Endothelial cell of umbilical vein (primary cell): ENCODE measurements around the gene GALNT2. TPM values are rescaled to one million over a fixed set of nuclear protein-coding genes. Genes with fewer than 3 reads are reported as not detected.

Source experiments
- BruUV-seq: library from RNA; stranded (reverse); fragments of 400-500 nt; replicated peaks from 2 replicates; lab custom pipeline; 2021; lab: Mats Ljungman, UMichigan
- CTCF ChIA-PET: fragments of 300-600, 350-600 bp; sonication (Branson Sonifier 250); formaldehyde crosslinking; loops from one replicate; lab custom pipeline; 2021; ENCODE audit warnings: antibody characterized with exemption, inconsistent platforms; lab: Charles Lee
- POLR2A ChIA-PET: fragments of 300-600, 350-600 bp; sonication (Branson Sonifier 250); formaldehyde crosslinking; loops from one replicate; lab custom pipeline; 2021; ENCODE audit warnings: antibody characterized with exemption, inconsistent platforms; lab: Charles Lee
- DNase-seq: peaks from one replicate; pipeline ENCODE4 v3.0.0-alpha.2; 2011; ENCODE audit warnings: low read depth, low spot score
- FAIRE-seq: peaks from 2 replicates; lab custom pipeline; 2011; peaks lifted over from hg19 to GRCh38; lab: Jason Lieb, UNC
- H2AFZ ChIP-seq: 2 replicates; pipeline ENCODE4 v1.6.0; 2012; ENCODE audit warnings: low read depth, low read length, control low read depth, inconsistent platforms
- H3K27ac ChIP-seq: 2 replicates; pipeline ENCODE4 v1.5.1; 2011; ENCODE audit warnings: low read depth, mild to moderate bottlenecking, control low read depth, low read length, moderate library complexity; ENCODE audit not compliant: insufficient read depth
- H3K27me3 ChIP-seq, 2 experiments: 2 replicates each; pipeline versions ENCODE4 v1.6.0 to v1.6.1; 2011; ENCODE audit warnings: low read length in 2 of 2, mixed read lengths in 1 of 2; ENCODE audit not compliant: control insufficient read depth in 2 of 2, insufficient read depth in 2 of 2
- H3K36me3 ChIP-seq, 2 experiments: 2 replicates in 1 of 2; 3 replicates in 1 of 2; pipeline ENCODE4 v1.5.1; 2011; ENCODE audit warnings: low read length in 2 of 2, mild to moderate bottlenecking in 1 of 2, moderate library complexity in 1 of 2; ENCODE audit not compliant: control insufficient read depth in 2 of 2, insufficient read depth in 2 of 2; ENCODE audit errors: extremely low read depth in 1 of 2
- H3K4me1 ChIP-seq: 3 replicates; pipeline ENCODE4 v1.5.1; 2011; ENCODE audit warnings: mild to moderate bottlenecking, low read length; ENCODE audit not compliant: control insufficient read depth, insufficient read depth; ENCODE audit errors: extremely low read depth
- H3K4me2 ChIP-seq: 2 replicates; pipeline ENCODE4 v1.6.1; 2011; ENCODE audit warnings: low read length, control low read depth, mixed read lengths; ENCODE audit not compliant: insufficient read depth
- H3K4me3 ChIP-seq, 3 experiments: fragments of 200-600 bp in 1 of 3; sonication (generic), shearing (Covaris generic) in 1 of 3; replicated peaks in 1 of 3; 2 replicates each; pipeline ENCODE4 v1.5.1; 2011 to 2016; ENCODE audit warnings: control low read depth in 3 of 3, low read length in 3 of 3, mild to moderate bottlenecking in 2 of 3, inconsistent platforms in 1 of 3, low read depth in 1 of 3, moderate library complexity in 1 of 3; ENCODE audit not compliant: insufficient read depth in 1 of 3
- H3K79me2 ChIP-seq: 2 replicates; pipeline ENCODE4 v1.6.0; 2012; ENCODE audit warnings: low read length, inconsistent platforms; ENCODE audit not compliant: control insufficient read depth, insufficient read depth
- H3K9ac ChIP-seq: replicated peaks from 2 replicates; pipeline ENCODE3; 2011; ENCODE audit warnings: low read length, control low read depth; ENCODE audit not compliant: insufficient read depth; ENCODE audit errors: extremely low read depth
- H3K9me1 ChIP-seq: replicated peaks from 3 replicates; pipeline ENCODE4 v1.6.0; 2011; ENCODE audit warnings: mild to moderate bottlenecking, low read length; ENCODE audit not compliant: control insufficient read depth, insufficient read depth; ENCODE audit errors: extremely low read depth
- H3K9me3 ChIP-seq: replicated peaks from 2 replicates; pipeline ENCODE4 v1.5.1; 2012; ENCODE audit warnings: low read length, inconsistent platforms; ENCODE audit not compliant: control insufficient read depth, insufficient read depth
- H4K20me1 ChIP-seq: replicated peaks from 2 replicates; pipeline ENCODE3; 2011; ENCODE audit warnings: mild to moderate bottlenecking, low read length; ENCODE audit not compliant: control insufficient read depth, insufficient read depth; ENCODE audit errors: extremely low read depth
- CTCF ChIP-seq, 2 donors: IDR thresholded peaks; 1 replicate in 1 of 2; 2 replicates in 1 of 2; pipeline ENCODE4 v1.5.1; 2011; ENCODE audit warnings: low read length in 2 of 2, mild to moderate bottlenecking in 2 of 2, moderate library complexity in 2 of 2, control low read depth in 1 of 2, inconsistent platforms in 1 of 2, low read depth in 1 of 2; ENCODE audit not compliant: insufficient read depth in 1 of 2; ENCODE audit errors: extremely low read depth in 1 of 2
- EZH2 ChIP-seq: IDR thresholded peaks from 2 replicates; pipeline ENCODE4 v1.6.1; 2012; ENCODE audit warnings: borderline replicate concordance, low read depth, mild to moderate bottlenecking, moderate library complexity, low read length, inconsistent platforms; ENCODE audit not compliant: severe bottlenecking
- FOS ChIP-seq: IDR thresholded peaks from 2 replicates; pipeline ENCODE4 v1.6.1; 2011; ENCODE audit warnings: mild to moderate bottlenecking, low read length, moderate library complexity, borderline replicate concordance; ENCODE audit not compliant: insufficient read depth
- GATA2 ChIP-seq: IDR thresholded peaks from 2 replicates; pipeline ENCODE4 v1.7.0; 2011; ENCODE audit warnings: low read depth, mild to moderate bottlenecking, moderate library complexity, mixed read lengths, low read length; ENCODE audit not compliant: insufficient read length, insufficient read depth
- JUN ChIP-seq: IDR thresholded peaks from 2 replicates; pipeline ENCODE4 v1.6.1; 2011; ENCODE audit warnings: borderline replicate concordance, low read depth; ENCODE audit not compliant: insufficient read length, insufficient read depth
- MYC ChIP-seq: IDR thresholded peaks from one replicate; pipeline ENCODE4 v1.6.1; 2011; ENCODE audit warnings: mild to moderate bottlenecking, low read depth, low read length
- POLR2A ChIP-seq: IDR thresholded peaks from 2 replicates; pipeline ENCODE4 v1.6.1; 2012; ENCODE audit warnings: low read depth, mild to moderate bottlenecking, control low read depth, low read length
- POLR2AphosphoS5 ChIP-seq: IDR thresholded peaks from 2 replicates; pipeline ENCODE4 v1.6.1; 2012; ENCODE audit warnings: low read depth, mild to moderate bottlenecking, control low read depth, low read length, moderate library complexity; ENCODE audit not compliant: insufficient read depth
- dilution Hi-C: fragments of 300-500 bp; cut with MboI; formaldehyde crosslinking; loops from one replicate; pipeline ENCODE4 v1.15.0; 2019; ENCODE audit warnings: low sequenced_read_pairs; ENCODE audit not compliant: extremely low pct_ligation_motif_present
- intact Hi-C: fragments of 100-400 bp; cut with micrococcal nuclease; formaldehyde crosslinking; loops from one replicate; pipeline ENCODE4 v1.10.0; 2022
- polyA plus RNA-seq, 4 experiments: library from polyadenylated mRNA; depleted of rRNA in 3 of 4; stranded (reverse) in 3 of 4; unstranded in 1 of 4; fragments of >200 nt; gene quantifications; 2 replicates each; pipeline versions ENCODE4 v1.2.1 to v1.2.3, GENCODE V29; 2011 to 2012; ENCODE audit warnings: missing spikeins in 1 of 4
- total RNA-seq: library from RNA; stranded (reverse); gene quantifications from 2 replicates; pipeline ENCODE4 v1.2.3, GENCODE V29; 2021
- TF ChIP-seq, protein P1 (sequence below): IDR thresholded peaks from 2 replicates; pipeline ENCODE4 v1.6.1; 2011; ENCODE audit not compliant: insufficient read depth, insufficient read length

The GALNT2 gene
- total and polyA plus RNA-seq, 2 donors (not counting 3 experiments of a cell fraction or from before 2014, with no cell fraction given), result 56.3 to 77.5 TPM

- no peak overlapping the region for H3K9ac ChIP-seq
- no peak overlapping the region for H3K4me2 ChIP-seq
- intact Hi-C loops (loop anchor here (10.0 kb wide), 2 partner anchors 422 to 472 kb away; no protein-coding TSS in a partner anchor), dilution Hi-C loops (no loop called here)
- no peak for DNase-seq
- H3K36me3 ChIP-seq, result no peaks in the 10 kb centered on the region
- no peaks in the 10 kb centered on the region for H3K4me1 ChIP-seq
- no peaks in the 10 kb centered on the region for H4K20me1 ChIP-seq
- ChIA-PET POLR2A (no interaction called here), CTCF (no interaction called here)
- H3K27ac ChIP-seq, result no peak overlapping the region
- no peaks in the 10 kb centered on the region for H3K9me3 ChIP-seq
- no peaks in the 10 kb centered on the region for H3K79me2 ChIP-seq
- H3K4me3 ChIP-seq, result no peak overlapping the region
- TF ChIP-seq CTCF (IDR thresholded peaks at IDR 0.05; ENCODE audit: extremely low read depth in 1 of 2, insufficient read depth in 1 of 2, low read depth in 1 of 2, low read length in 2 of 2) (no peak), POLR2AphosphoS5 (no peak), JUN (no peak), POLR2A (no peak), EZH2 (no peak), MYC (no peak), FOS (no peak), GATA2 (no peak)
- TF ChIP-seq, protein P1, sequence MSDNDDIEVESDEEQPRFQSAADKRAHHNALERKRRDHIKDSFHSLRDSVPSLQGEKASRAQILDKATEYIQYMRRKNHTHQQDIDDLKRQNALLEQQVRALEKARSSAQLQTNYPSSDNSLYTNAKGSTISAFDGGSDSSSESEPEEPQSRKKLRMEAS, result no peak
- no peaks in the 10 kb centered on the region for H3K9me1 ChIP-seq
- no peak for FAIRE-seq
- no TSS peak for BruUV-seq
- no peak overlapping the region for H2AFZ ChIP-seq
- H3K27me3 ChIP-seq, result no peaks in the 10 kb centered on the region
Observed at GRCh38 chr1:230316864-230317745, 250.1 kb downstream of the GALNT2 start.
